Activated CD4-positive, alpha-beta T cell treated with anti-CD3 and anti-CD28 coated beads, Interleukin-2, amount 50 U/mL, for 24 hours (primary cell): ENCODE measurements around the gene ZDHHC18.

Experiments used
- DNase-seq, 2 donors: peaks; one replicate each; pipeline ENCODE4 v3.0.0-alpha.2; 2020; ENCODE audit warnings: low read depth in 1 of 2, low spot score in 1 of 2

Gene ZDHHC18

DNA sequence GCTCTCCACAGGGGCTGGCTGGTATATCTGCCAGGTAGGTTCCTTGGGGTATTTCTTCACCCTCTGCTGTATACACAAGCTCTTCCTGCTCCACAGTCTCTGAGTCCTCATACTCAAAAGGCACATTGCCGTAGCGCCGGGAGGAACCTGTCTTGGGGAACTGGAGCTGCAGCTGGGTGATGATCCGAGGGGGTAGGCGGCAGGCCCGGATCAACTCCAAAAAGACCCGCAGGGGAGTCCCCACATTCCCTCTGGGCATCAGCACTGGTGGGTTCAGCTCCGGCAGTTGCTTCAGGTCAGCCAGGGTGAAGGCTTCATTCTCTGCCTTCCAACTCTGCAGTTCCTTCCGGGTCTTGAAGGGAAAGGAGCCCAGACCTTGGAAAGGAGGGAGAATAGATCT, 70.9 kb downstream of the ZDHHC18 start:
- DNase-seq = no peak

DNA sequence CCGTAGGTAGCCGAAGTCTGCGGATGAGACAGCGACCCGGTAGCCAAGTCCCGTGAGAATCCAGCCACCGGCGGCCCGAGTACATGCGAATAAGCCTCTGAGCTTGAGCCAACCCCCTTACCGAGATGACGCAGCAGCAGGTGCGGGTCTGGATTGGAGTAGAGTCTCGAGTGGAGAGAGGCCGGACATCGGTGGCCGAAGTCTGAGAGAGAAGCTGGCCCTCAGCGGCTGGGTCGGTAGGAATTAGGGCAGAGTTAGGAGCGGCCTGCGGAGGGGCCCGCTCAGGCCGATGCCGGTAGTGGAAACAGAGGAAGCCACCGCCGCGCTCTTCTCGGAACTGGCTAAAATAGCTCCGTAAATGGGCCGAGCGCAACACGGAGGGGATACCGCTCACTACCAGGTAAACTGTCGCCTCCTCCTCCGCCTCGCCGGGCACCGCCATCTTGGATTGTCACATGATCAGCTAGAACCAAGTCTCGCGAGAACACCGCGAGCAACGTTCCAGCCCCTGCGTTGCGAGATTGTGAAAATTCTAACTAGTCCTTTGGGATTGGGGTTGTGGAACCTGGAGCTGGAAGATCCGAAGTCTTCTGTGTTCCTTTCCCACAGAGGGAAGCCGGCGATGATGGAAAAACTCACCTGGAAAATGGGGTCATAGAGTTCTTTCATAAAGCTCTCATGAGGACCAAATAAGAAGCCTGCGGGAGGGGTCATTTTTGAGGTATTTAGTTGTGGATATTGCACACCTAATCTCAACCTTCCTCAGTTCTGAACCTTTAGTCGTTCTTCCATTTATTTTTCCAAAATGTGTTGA, 73.7 kb downstream of the ZDHHC18 start, which contains the start of gene GPATCH3:
Gene GPATCH3, minus strand, starts transcription at position 467 of the 814 bp plus-strand sequence. Its CDS starts 25 bp downstream, at position 442.
- peak; percentile 79 to 85 for DNase-seq

DNA sequence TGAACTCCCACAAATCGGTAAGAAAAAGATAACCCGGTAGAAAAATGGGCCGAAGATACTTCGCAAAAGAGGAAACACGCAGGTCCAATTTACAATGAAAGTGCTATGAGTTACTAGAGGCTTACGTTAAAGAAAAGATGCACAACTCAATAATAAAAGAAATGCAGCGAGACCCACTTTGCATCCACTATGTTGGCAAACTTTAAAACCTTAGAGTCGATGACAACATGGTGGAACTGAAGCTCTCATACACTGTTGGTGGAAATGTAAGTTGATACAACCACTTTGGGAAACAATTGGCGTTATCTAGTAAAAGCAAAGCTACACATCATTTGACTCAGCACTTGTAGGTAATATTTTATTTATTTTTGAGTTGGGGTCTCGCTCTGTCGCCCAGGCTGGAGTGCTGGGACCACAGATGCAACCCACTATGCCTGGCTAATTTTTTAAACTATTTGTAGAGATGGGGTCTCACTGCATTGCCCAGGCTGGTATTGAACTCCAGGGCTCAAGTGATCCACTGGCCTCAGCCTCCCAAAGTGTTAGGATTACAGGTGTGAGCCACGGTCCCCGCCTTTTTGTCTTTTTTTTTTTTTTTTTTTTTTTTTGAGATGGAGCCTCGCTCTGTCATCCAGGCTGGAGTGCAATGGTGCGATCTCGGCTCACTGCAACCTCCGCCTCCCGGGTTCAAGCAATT, 74.5 kb downstream of the ZDHHC18 start:
- DNase-seq = no peak
